HCT116 (cell line): ENCODE data around the gene STRIT1.

Experiments
- CTCF ChIP-seq, 3 experiments: fragments of 200-600 bp in 1 of 3; sonication (generic) in 1 of 3; IDR thresholded peaks in 2 of 3; conservative IDR thresholded peaks in 1 of 3; 2 replicates each; pipeline ENCODE4 v1.5.1; 2012 to 2017; ENCODE audit warnings: low read depth in 2 of 3, low read length in 2 of 3, antibody characterized with exemption in 1 of 3, borderline replicate concordance in 1 of 3, control low read depth in 1 of 3, mild to moderate bottlenecking in 1 of 3, mixed read lengths in 1 of 3, mixed run types in 1 of 3, moderate library complexity in 1 of 3; ENCODE audit not compliant: insufficient read depth in 1 of 3
- EGR1 ChIP-seq: IDR thresholded peaks from 2 replicates; pipeline ENCODE4 v1.6.1; 2012; ENCODE audit warnings: low read depth
- EZH2 ChIP-seq: fragments of 200-600 bp; sonication (generic); IDR thresholded peaks from 2 replicates; pipeline ENCODE4 v1.6.1; 2017; ENCODE audit warnings: antibody characterized with exemption, mixed run types
- JUND ChIP-seq: IDR thresholded peaks from 2 replicates; pipeline ENCODE4 v1.6.1; 2012
- MAX ChIP-seq: IDR thresholded peaks from 2 replicates; pipeline ENCODE4 v1.6.1; 2012

GRCh38 chr3:155326901-155327300, 33.4 kb upstream of the STRIT1 start:
- TF ChIP-seq JUND (no peak), CTCF (IDR thresholded peaks at IDR 0.05 in 2 of 3, conservative IDR thresholded peaks at IDR 0.05 in 1 of 3; ENCODE audit: borderline replicate concordance in 1 of 3, insufficient read depth in 1 of 3, low read depth in 2 of 3, low read length in 2 of 3) (no peak), EZH2 (no peak), MAX (no peak), EGR1 (no peak)
